HEK293 (cell line): Measurements from ENCODE around the gene EMC9.
A peak's percentile ranks its signal among the peaks of the same experiment; 100 is the strongest.

Experiments
- EGR2 ChIP-seq: fragments of 450-650 bp; formaldehyde crosslinking; IDR thresholded peaks from 2 replicates; pipeline ENCODE4 v1.5.1; 2016; ENCODE audit warnings: low read depth, missing biosample characterization, missing genetic modification characterization
- GLIS1 ChIP-seq: fragments of 450-650 bp; formaldehyde crosslinking; IDR thresholded peaks from 2 replicates; pipeline ENCODE4 v1.5.1; 2016; ENCODE audit warnings: missing biosample characterization, missing genetic modification characterization
- PRDM6 ChIP-seq: fragments of 450-650 bp; formaldehyde crosslinking; IDR thresholded peaks from 2 replicates; pipeline ENCODE4 v1.5.1; 2017; ENCODE audit warnings: missing biosample characterization, missing genetic modification characterization
- SCRT2 ChIP-seq: fragments of 450-650 bp; formaldehyde crosslinking; IDR thresholded peaks from 2 replicates; pipeline ENCODE4 v1.5.1; 2016; ENCODE audit warnings: missing biosample characterization, missing genetic modification characterization
- SP2 ChIP-seq: fragments of 450-650 bp; formaldehyde crosslinking; IDR thresholded peaks from 2 replicates; pipeline ENCODE4 v1.5.1; 2016; ENCODE audit warnings: missing biosample characterization, missing genetic modification characterization
- SP7 ChIP-seq: fragments of 450-650 bp; formaldehyde crosslinking; IDR thresholded peaks from 2 replicates; pipeline ENCODE4 v1.5.1; 2016; ENCODE audit warnings: missing biosample characterization, missing genetic modification characterization
- TRIM28 ChIP-seq: IDR thresholded peaks from 2 replicates; pipeline ENCODE4 v1.6.1; 2011; ENCODE audit warnings: low read length, control low read depth, borderline replicate concordance
- WT1 ChIP-seq: fragments of 450-650 bp; formaldehyde crosslinking; IDR thresholded peaks from 2 replicates; pipeline ENCODE4 v1.5.1; 2016; ENCODE audit warnings: missing biosample characterization, missing genetic modification characterization
- ZBTB20 ChIP-seq: fragments of 450-650 bp; formaldehyde crosslinking; IDR thresholded peaks from 2 replicates; pipeline ENCODE4 v1.5.1; 2016; ENCODE audit warnings: missing biosample characterization, missing genetic modification characterization
- ZBTB26 ChIP-seq: fragments of 450-650 bp; formaldehyde crosslinking; optimal IDR thresholded peaks from 2 replicates; pipeline ENCODE3; 2016; ENCODE audit warnings: missing biosample characterization, mild to moderate bottlenecking, missing genetic modification characterization
- ZFHX2 ChIP-seq: fragments of 450-650 bp; formaldehyde crosslinking; conservative IDR thresholded peaks from 2 replicates; pipeline ENCODE4 v1.5.1; 2016; ENCODE audit warnings: missing biosample characterization, missing genetic modification characterization
- ZIC2 ChIP-seq: fragments of 450-650 bp; formaldehyde crosslinking; IDR thresholded peaks from 2 replicates; pipeline ENCODE4 v1.5.1; 2016; ENCODE audit warnings: missing biosample characterization, missing genetic modification characterization
- ZNF121 ChIP-seq: fragments of 450-650 bp; formaldehyde crosslinking; IDR thresholded peaks from 2 replicates; pipeline ENCODE4 v1.5.1; 2016; ENCODE audit warnings: missing biosample characterization, missing genetic modification characterization
- ZNF184 ChIP-seq: fragments of 450-650 bp; IDR thresholded peaks from 2 replicates; pipeline ENCODE4 v1.5.1; 2018; ENCODE audit warnings: missing biosample characterization, mild to moderate bottlenecking, missing genetic modification characterization
- ZNF266 ChIP-seq: fragments of 450-650 bp; formaldehyde crosslinking; IDR thresholded peaks from 2 replicates; pipeline ENCODE4 v1.5.1; 2016; ENCODE audit warnings: missing biosample characterization, missing genetic modification characterization, low read depth
- ZNF335 ChIP-seq: fragments of 450-650 bp; formaldehyde crosslinking; conservative IDR thresholded peaks from 2 replicates; pipeline ENCODE4 v1.5.1; 2016; ENCODE audit warnings: missing biosample characterization, missing genetic modification characterization
- ZNF391 ChIP-seq: fragments of 450-650 bp; formaldehyde crosslinking; IDR thresholded peaks from 2 replicates; pipeline ENCODE4 v1.5.1; 2016; ENCODE audit warnings: low read depth, missing biosample characterization, missing genetic modification characterization, borderline replicate concordance
- ZNF501 ChIP-seq: fragments of 450-650 bp; formaldehyde crosslinking; IDR thresholded peaks from 2 replicates; pipeline ENCODE4 v1.5.1; 2016; ENCODE audit warnings: missing biosample characterization, missing genetic modification characterization
- TF ChIP-seq, protein P1 (sequence below): fragments of 450-650 bp; formaldehyde crosslinking; IDR thresholded peaks from 2 replicates; pipeline ENCODE4 v1.5.1; 2016; ENCODE audit warnings: missing biosample characterization, missing genetic modification characterization
- TF ChIP-seq, protein P2 (sequence below): fragments of 450-650 bp; formaldehyde crosslinking; conservative IDR thresholded peaks from 2 replicates; pipeline ENCODE4 v1.5.1; 2016; ENCODE audit warnings: low read depth, missing biosample characterization, missing genetic modification characterization
- TF ChIP-seq, protein P3 (sequence below): fragments of 450-650 bp; formaldehyde crosslinking; IDR thresholded peaks from 2 replicates; pipeline ENCODE4 v1.5.1; 2016; ENCODE audit warnings: missing biosample characterization, missing genetic modification characterization
- TF ChIP-seq, protein P4 (sequence below): fragments of 450-650 bp; IDR thresholded peaks from 2 replicates; pipeline ENCODE4 v1.5.1; 2018; ENCODE audit warnings: missing biosample characterization, mild to moderate bottlenecking, missing genetic modification characterization
- TF ChIP-seq, protein P5 (sequence below): fragments of 450-650 bp; formaldehyde crosslinking; IDR thresholded peaks from 2 replicates; pipeline ENCODE4 v1.5.1; 2016; ENCODE audit warnings: missing biosample characterization, missing genetic modification characterization

The EMC9 gene

DNA sequence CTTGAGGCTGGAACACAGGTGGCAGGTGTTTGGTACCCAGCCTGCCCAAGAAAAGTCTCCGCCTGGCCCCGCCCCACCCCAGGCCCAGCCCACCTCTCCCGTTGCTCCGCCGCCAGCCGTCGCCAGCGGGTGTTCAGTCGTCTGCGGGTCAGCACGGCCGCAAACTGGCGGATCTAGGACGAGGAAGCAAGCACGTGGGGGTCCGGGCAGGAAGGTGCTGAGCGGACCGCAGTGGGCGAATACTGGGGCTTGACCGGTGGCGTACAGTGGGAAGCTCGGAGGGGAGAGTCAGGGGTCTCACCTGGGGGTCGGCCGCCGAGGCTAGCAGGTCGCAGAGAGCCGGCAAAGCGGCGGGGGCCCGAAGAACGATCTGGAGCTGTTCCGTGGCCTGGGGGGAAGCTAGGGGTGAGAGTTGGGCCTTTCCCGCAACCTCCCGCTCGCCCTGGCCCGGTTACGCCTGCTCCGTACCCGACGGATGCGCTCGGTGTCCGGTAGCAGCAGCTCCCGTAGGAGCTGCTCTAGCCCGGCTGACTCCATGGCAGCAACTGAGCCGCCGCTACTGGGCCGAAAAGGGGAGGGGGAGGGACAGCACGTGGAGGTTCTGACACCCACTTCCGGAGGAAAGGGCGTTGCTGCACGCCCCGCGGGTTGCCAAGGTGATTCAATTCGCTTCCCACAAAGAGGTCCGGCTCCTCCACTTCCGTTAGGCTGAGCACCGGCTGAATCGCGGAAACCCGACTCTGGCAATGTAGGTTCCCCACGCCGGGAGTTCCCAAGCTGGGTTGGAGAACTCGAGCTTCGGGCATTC, 47.1 kb upstream of the EMC9 start, which contains the start of gene IPO4 (continued):
- TF ChIP-seq SP7 (tag by site-specific recombination) (peak; percentile 93), SCRT2 (no peak), SP2 (peak; percentile 88), ZNF121 (tag by site-specific recombination) (0 out of 2 replicates have a peak, but pooled peaks have one; percentile 11), WT1 (tag by site-specific recombination) (peak; percentile 72), ZNF391 (tag by site-specific recombination) (peak; percentile 95), ZNF335 (tag by site-specific recombination) (peak; percentile 82), ZIC2 (tag by site-specific recombination) (peak; percentile 79), TRIM28 (peak; percentile 77; the same call in 1 of the 2 replicates), PRDM6 (tag by site-specific recombination) (0 out of 2 replicates have a peak, but pooled peaks have one; percentile 15), GLIS1 (tag by site-specific recombination) (0 out of 2 replicates have a peak, but pooled peaks have one; percentile 38), ZNF266 (no peak), ZBTB26 (peak; percentile 46), ZFHX2 (tag by site-specific recombination) (peak; percentile 51; the same call in 1 of the 2 replicates), ZBTB20 (peak; percentile 55; the same call in 1 of the 2 replicates), ZNF184 (tag by site-specific recombination) (peak; percentile 89; the same call in 1 of the 2 replicates), EGR2 (peak; percentile 57), ZNF501 (tag by site-specific recombination) (peak; percentile 90)
- TF ChIP-seq, protein P1, sequence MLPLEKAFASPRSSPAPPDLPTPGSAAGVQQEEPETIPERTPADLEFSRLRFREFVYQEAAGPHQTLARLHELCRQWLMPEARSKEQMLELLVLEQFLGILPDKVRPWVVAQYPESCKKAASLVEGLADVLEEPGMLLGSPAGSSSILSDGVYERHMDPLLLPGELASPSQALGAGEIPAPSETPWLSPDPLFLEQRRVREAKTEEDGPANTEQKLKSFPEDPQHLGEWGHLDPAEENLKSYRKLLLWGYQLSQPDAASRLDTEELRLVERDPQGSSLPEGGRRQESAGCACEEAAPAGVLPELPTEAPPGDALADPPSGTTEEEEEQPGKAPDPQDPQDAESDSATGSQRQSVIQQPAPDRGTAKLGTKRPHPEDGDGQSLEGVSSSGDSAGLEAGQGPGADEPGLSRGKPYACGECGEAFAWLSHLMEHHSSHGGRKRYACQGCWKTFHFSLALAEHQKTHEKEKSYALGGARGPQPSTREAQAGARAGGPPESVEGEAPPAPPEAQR (tag by site-specific recombination): 0 out of 2 replicates have a peak, but pooled peaks have one; percentile 83
- TF ChIP-seq, protein P2, sequence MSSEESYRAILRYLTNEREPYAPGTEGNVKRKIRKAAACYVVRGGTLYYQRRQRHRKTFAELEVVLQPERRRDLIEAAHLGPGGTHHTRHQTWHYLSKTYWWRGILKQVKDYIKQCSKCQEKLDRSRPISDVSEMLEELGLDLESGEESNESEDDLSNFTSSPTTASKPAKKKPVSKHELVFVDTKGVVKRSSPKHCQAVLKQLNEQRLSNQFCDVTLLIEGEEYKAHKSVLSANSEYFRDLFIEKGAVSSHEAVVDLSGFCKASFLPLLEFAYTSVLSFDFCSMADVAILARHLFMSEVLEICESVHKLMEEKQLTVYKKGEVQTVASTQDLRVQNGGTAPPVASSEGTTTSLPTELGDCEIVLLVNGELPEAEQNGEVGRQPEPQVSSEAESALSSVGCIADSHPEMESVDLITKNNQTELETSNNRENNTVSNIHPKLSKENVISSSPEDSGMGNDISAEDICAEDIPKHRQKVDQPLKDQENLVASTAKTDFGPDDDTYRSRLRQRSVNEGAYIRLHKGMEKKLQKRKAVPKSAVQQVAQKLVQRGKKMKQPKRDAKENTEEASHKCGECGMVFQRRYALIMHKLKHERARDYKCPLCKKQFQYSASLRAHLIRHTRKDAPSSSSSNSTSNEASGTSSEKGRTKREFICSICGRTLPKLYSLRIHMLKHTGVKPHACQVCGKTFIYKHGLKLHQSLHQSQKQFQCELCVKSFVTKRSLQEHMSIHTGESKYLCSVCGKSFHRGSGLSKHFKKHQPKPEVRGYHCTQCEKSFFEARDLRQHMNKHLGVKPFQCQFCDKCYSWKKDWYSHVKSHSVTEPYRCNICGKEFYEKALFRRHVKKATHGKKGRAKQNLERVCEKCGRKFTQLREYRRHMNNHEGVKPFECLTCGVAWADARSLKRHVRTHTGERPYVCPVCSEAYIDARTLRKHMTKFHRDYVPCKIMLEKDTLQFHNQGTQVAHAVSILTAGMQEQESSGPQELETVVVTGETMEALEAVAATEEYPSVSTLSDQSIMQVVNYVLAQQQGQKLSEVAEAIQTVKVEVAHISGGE (tag by site-specific recombination): peak; percentile 99
- TF ChIP-seq, protein P3, sequence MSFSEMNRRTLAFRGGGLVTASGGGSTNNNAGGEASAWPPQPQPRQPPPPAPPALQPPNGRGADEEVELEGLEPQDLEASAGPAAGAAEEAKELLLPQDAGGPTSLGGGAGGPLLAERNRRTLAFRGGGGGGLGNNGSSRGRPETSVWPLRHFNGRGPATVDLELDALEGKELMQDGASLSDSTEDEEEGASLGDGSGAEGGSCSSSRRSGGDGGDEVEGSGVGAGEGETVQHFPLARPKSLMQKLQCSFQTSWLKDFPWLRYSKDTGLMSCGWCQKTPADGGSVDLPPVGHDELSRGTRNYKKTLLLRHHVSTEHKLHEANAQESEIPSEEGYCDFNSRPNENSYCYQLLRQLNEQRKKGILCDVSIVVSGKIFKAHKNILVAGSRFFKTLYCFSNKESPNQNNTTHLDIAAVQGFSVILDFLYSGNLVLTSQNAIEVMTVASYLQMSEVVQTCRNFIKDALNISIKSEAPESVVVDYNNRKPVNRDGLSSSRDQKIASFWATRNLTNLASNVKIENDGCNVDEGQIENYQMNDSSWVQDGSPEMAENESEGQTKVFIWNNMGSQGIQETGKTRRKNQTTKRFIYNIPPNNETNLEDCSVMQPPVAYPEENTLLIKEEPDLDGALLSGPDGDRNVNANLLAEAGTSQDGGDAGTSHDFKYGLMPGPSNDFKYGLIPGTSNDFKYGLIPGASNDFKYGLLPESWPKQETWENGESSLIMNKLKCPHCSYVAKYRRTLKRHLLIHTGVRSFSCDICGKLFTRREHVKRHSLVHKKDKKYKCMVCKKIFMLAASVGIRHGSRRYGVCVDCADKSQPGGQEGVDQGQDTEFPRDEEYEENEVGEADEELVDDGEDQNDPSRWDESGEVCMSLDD (tag by site-specific recombination): no peak
- TF ChIP-seq, protein P4, sequence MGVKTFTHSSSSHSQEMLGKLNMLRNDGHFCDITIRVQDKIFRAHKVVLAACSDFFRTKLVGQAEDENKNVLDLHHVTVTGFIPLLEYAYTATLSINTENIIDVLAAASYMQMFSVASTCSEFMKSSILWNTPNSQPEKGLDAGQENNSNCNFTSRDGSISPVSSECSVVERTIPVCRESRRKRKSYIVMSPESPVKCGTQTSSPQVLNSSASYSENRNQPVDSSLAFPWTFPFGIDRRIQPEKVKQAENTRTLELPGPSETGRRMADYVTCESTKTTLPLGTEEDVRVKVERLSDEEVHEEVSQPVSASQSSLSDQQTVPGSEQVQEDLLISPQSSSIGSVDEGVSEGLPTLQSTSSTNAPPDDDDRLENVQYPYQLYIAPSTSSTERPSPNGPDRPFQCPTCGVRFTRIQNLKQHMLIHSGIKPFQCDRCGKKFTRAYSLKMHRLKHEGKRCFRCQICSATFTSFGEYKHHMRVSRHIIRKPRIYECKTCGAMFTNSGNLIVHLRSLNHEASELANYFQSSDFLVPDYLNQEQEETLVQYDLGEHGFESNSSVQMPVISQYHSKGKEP: no peak
- TF ChIP-seq, protein P5, sequence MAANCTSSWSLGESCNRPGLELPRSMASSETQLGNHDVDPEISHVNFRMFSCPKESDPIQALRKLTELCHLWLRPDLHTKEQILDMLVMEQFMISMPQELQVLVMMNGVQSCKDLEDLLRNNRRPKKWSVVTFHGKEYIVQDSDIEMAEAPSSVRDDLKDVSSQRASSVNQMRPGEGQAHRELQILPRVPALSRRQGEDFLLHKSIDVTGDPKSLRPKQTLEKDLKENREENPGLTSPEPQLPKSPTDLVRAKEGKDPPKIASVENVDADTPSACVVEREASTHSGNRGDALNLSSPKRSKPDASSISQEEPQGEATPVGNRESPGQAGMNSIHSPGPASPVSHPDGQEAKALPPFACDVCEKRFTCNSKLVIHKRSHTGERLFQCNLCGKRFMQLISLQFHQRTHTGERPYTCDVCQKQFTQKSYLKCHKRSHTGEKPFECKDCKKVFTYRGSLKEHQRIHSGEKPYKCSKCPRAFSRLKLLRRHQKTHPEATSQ (tag by site-specific recombination): peak; percentile 89
